Mammary epithelial cell (primary cell): ENCODE measurements around the gene DMRT3.

Experiments used
- EZH2 ChIP-seq: IDR thresholded peaks from 2 replicates; pipeline ENCODE4 v1.6.1; 2012; ENCODE audit warnings: low read length, inconsistent platforms, borderline replicate concordance
- TF ChIP-seq, protein P1 (sequence below), 2 donors: IDR thresholded peaks in 1 of 2; conservative IDR thresholded peaks in 1 of 2; 2 replicates each; pipeline ENCODE4 v1.5.1; 2011 to 2012; ENCODE audit warnings: inconsistent platforms in 2 of 2, low read length in 2 of 2, mild to moderate bottlenecking in 2 of 2, control low read depth in 1 of 2, low read depth in 1 of 2; ENCODE audit not compliant: insufficient read depth in 1 of 2; ENCODE audit errors: extremely low read depth in 1 of 2

- TF ChIP-seq, protein P1, sequence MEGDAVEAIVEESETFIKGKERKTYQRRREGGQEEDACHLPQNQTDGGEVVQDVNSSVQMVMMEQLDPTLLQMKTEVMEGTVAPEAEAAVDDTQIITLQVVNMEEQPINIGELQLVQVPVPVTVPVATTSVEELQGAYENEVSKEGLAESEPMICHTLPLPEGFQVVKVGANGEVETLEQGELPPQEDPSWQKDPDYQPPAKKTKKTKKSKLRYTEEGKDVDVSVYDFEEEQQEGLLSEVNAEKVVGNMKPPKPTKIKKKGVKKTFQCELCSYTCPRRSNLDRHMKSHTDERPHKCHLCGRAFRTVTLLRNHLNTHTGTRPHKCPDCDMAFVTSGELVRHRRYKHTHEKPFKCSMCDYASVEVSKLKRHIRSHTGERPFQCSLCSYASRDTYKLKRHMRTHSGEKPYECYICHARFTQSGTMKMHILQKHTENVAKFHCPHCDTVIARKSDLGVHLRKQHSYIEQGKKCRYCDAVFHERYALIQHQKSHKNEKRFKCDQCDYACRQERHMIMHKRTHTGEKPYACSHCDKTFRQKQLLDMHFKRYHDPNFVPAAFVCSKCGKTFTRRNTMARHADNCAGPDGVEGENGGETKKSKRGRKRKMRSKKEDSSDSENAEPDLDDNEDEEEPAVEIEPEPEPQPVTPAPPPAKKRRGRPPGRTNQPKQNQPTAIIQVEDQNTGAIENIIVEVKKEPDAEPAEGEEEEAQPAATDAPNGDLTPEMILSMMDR (conservative IDR thresholded peaks at IDR 0.05 in 1 of 2, IDR thresholded peaks at IDR 0.05 in 1 of 2; ENCODE audit: extremely low read depth in 1 of 2, insufficient read depth in 1 of 2, low read depth in 1 of 2, low read length in 2 of 2): no peak
- TF ChIP-seq EZH2: no peak
Observed at GRCh38 chr9:1031951-1032601, 55.6 kb downstream of the DMRT3 start.
